CD4-positive, alpha-beta T cell treated with Interleukin-1 beta for 1 hour (primary cell): ENCODE data around the gene COLEC12.

Experiments
- DNase-seq, 2 donors: peaks; one replicate each; pipeline ENCODE4 v3.0.0-alpha.2; 2020 to 2022

The COLEC12 gene

GRCh38 chr18:505483-506122, 5.1 kb upstream of the COLEC12 start:
- DNase-seq, result no peak

DNA sequence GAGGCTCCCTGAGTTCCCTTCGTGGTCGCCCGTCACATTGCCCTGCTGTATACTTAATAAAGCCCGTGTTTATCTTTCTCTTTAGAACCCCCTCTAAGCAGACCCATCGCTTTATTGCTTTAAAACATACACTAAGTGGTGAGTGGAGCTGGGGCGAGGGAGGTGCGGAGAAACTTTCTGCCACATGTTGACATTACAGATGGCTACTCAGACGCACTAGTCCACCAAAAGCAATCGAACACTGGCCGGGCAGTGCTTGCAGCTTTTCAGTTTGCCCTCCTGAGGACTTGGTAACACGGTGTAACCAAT, 859 bp upstream of the COLEC12 start:
- DNase-seq, result no peak

DNA sequence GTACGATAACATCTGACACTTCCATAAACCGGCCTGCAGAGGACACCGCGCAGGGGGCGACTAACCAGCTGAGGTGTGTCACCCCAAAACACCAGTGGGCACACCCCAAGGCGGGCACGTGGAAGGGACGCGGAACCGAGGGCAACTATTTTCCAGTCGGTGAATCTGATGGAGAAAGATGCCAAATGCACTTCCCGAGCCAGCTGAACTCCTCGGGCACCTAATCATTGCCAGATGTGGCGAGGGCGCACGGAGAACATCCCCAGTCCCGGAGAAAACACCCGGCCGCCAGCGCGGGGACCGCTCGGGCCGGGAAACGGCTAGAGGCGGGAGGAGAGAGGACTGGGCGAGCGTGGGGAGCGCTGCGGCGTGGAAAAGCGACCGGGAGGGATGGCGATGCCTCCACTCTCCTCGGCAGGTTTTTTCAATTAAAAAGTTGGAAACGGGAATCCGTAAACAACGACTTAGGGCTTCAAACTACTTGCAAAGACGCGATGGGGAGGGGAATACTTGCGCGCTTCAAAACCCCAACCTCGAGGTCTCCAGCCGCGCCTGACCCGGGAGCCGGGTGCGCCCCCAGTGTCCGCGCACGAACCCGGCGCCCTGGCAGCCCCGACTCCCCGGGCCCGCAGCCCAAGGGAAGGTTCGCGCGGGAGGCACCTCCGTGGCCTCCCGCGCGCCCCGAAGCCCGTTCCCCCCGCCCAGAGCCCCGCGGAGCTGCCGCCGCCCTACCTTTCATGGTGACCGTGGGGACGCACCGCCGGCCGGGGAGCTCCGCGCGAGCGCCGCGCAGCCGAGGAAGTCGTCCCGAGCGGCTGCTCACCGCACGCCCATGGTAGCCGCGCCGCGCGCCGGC, 497 bp downstream of the COLEC12 start:
- no peak for DNase-seq

DNA sequence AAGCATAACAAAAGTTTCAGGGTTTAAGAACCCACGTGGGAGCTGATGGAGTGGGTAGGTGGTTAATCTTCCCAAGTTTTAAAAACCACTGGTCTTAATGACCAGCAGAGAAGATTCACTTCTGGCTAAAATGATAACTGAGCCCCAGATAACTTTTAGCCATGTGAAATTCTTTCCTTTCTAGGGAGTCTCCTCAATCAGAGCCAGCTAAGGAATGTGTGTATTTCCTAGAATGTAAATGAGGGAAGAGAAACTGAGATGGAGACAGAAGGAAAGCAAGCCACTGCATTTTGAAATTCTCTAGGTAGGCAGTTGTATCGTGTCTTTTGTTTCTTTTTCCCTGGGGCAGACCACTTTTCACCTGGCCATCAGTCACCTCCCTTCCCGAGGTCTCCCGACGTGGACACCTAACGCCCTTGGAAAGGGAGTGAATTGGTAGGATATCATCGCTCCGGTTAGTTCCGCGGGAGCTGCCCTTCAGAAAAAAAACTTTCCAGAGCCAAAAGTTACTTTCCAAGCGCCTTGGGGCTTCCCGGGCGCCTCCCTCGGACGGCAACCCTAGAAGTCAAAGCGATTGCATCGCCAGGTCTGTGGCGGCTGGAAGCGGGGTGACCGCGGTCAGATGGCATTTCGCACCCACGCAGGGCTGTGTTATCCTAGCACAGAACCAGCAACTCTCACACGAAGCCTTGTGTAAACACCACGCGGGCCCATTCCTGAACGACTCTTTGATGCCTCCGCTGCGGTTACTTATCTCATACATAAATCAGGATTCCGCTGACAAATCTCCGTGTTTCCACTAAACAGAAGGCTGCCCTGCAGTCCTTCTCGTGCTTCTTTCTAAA, 1.3 kb downstream of the COLEC12 start:
- DNase-seq, result no peak

GRCh38 chr18:497688-498087, 2.8 kb downstream of the COLEC12 start:
- DNase-seq, result no peak

DNA sequence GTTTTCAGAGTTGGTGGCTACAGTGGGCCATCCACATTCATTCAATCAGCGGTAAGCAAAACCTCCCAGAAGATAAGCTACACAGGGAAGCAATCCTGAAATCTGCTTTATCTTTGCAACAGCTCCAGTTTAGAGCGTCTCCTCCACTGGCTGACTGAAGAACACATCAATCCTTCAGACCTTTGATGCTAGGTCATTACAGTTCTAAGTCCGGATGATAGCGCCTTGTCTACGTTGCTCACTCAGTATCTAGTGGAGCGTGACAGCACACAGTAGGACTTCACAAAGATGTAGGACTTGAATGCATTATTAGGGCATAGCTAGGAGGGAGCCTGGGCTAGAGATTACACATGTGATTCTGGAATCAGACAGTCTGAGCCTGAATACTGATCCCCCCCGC, 5.0 kb downstream of the COLEC12 start:
- no peak for DNase-seq

DNA sequence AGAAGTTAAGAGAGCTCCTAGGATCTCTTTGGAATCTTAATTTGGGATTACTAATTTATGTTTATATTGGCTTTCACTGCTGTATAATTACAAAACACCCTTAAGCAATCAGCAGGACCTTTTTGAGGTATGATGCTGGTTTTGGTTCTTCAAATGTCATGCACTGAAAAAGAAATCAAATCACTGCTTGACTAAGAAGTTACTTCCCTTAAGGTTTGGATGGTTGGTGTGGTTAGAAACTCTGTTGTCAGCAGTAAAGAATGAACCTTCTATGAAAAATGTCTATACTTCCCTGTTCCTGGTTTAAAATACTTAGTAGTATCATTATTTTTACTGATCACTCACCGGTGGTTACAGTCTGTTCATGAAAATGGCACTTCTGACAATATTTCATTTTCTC, 5.5 kb downstream of the COLEC12 start:
- no peak for DNase-seq

- no peak for DNase-seq
Measured at GRCh38 chr18:493986-494983, 6.2 kb downstream of the COLEC12 start.

GRCh38 chr18:492451-492850, 8.1 kb downstream of the COLEC12 start:
- DNase-seq, result no peak

GRCh38 chr18:490624-491023, 9.9 kb downstream of the COLEC12 start:
- no peak for DNase-seq

- no peak for DNase-seq
Measured at GRCh38 chr18:490024-490366, 10.5 kb downstream of the COLEC12 start.

DNA sequence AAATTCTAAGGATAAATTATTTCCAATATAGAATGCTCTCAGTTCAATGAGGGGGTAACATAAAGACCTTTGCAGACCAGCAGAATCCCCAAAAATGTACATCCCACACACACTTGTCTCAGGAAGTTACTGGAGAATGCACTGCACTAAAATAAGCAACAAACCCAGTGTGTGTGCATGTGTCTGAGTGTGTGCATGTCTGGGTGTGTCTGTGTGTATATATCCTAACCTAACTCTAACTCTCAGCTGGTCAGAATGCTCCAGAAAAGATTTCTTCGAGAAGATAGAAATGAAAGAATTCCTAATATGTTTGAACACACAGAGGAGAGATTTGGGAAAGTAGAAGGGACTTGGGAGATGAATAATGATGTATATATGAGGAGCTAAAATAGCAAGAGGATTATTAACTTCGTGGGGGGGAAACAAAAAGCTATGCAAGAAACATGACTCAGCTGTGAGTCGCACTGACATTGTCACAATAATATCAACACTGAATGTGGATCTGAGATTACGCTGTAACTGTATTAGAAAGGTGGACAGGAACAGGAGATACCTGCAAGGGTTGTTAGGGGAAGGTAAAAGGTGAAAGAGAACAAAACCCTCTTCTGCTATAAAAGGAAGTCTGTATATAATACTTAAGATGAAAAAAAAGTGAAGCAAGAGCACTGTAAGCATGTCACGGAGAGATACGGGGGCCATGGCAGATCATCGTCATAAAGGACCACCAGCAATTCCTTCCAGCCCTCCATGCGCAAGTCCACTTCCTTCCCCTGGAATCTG, 11.1 kb downstream of the COLEC12 start:
- DNase-seq, result no peak

DNA sequence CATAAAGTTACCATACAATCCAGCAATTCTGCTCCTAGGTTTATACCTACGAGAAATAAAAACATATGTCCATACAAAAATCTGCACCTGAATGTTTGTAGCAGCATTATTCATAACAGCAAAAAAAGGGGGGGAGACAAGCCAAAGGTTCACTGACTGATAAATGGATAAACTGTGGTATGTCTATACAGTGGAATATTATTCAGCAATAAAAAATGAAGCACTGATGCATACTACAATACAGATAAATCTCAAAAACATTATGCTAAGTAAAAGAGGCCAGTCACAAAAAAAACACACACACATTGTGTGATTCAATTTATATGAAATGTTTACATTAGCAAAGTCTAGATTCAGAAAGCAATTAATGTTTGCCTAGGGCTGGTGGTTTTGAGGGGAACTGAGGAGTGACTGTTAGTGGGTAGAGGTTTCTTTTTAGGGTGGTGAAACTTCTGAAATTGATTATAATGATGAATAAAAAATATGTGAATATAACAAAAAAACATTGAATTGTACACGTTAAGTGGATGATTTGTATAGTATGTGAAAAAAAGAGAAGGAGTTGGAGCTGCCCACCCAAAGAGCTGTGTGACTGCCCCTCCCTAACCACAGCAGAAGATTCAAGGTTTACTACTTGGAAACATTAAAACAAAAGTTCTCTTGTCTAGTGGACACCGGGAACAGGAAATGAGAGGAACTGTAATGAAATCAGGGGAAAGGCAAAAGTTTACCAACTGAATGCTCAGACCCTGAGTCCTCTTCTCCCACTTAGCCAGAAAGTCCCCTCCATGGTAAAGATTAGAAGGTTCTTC, 13.4 kb downstream of the COLEC12 start:
- DNase-seq, result no peak

DNA sequence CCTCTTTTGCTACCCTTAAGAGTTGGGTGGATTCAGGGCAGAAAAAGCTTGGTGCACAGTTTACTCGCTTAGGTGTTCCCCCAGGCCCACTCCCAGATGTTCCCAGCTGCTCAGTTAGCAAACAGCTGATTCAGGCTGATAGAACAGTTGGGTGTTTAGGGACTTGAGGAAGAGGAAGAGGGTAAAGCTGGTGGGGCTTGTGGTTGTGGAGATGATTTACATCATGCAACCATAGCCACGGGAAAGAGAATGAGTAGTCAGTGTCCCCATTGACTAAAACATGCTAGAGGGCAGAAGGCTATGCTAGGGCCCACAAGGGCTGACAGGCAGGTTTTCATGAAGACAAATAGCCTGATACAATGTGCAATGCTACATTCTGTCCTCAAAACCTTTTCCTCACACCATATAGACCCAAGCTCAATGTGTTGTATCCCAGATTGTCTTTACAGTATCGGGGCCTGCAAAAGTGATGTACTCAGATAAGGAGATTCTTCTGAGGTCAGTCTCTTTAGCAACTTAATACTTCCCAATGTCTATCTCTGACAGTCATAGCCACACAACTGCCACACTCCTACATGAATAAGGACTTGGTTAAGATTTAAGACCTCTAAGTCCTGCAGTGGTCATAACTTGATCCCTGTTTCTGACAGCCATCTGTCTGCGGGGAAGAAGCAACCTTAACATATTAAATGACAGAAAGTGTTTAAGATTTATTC, 15.6 kb downstream of the COLEC12 start:
- no peak for DNase-seq

- DNase-seq, result no peak
Measured at GRCh38 chr18:478681-479080, 21.8 kb downstream of the COLEC12 start.

GRCh38 chr18:477565-477964, 22.9 kb downstream of the COLEC12 start:
- DNase-seq, result peak in 1 of 2 donors; percentile 6

DNA sequence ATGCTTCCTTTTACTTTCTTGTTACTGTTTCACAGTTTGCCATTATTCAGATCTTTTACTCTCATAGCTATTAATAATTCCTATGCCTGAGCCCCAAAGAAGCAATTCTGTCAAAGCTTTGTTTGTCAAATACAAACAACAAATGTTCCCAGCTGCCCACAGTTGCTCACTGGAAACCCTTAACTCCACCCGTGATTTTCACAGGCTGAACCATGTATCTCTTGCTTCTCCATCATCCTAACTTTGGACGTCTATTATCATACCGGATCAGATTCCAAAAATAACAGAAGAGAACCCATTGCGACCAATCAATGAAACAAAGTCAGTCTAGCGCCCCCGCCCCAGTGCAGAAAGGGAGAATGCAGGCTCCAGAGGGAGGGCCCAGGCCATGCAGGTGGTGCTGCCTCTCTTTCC, 24.2 kb downstream of the COLEC12 start:
- DNase-seq, result no peak

DNA sequence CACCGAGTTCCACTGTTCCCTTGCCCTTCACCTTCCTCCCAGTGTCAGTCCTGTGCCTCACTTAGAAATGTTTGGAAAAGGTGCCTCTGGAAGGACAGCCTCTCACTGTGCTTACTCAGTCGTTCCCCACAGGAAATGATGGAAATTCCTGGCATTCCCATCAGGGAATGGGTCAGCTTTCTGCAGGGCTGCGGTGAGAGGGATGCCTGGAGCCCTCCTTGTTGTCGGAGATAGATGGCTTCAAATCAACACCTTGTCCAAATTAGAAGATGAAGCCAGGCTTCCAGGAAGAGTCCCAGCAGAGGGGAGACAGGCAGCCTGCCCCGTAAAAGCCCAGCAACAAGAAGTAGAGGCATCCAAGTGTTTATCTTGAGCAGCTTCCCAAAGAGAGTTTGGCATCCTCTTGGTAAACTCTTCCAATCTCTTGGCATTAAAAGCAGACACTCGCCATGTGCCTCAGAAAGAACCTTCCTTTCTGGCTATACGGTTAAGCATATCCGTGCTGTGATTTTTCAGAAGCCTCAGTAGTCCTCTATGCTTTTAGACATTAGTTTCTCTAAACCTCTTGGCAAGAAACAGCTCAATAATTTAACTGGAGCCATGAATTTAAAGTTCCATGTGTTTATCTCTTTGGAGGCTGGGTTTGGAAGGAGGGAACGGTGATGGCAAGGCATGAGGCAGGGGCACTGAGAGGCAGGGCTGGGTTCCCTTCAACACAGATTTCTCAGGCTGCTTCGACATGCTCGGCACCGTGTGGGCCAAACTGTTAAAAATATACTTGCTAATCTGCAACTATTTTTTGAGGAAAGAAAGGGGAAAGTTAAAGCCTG, 25.1 kb downstream of the COLEC12 start:
- DNase-seq, result no peak

DNA sequence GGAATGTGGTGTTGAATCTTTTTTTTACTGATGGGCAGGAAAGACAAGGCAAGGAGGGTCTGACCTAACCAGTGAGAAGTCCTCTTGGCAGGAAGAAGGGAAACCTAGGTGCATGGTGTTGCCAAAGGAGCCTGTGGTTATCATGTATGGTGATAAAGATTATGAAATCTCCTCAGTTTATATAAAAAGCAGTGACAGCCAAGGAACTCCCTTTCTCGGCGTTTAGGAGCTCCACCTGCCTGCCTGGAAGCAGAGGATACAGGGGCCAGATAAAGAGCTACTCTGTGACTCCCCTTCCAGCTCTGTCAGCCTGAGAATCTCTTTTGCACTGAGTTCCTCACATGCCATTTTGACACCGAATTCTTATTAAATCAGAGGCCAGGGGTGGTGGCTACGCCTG, 26.1 kb downstream of the COLEC12 start:
- no peak for DNase-seq
